H1 (cell line): Measurements from ENCODE around the gene UTP14C. TPM values are rescaled to one million over a fixed set of nuclear protein-coding genes. Genes with fewer than 3 reads are reported as not detected.

Source experiments
- CTCF ChIA-PET: fragments of 300-600 bp; sonication (Branson Sonifier 250); formaldehyde crosslinking; loops from one replicate; lab custom pipeline; 2021; ENCODE audit not compliant: partially characterized antibody; lab: Charles Lee
- POLR2A ChIA-PET: fragments of 300-600 bp; sonication (Branson Sonifier 250); formaldehyde crosslinking; loops from one replicate; lab custom pipeline; 2021; ENCODE audit warnings: inconsistent platforms; ENCODE audit not compliant: partially characterized antibody; lab: Charles Lee
- DNase-seq, 2 experiments: peaks; one replicate each; pipeline versions ENCODE4 v3.0.0 to v3.0.0-alpha.2; 2010 to 2022; ENCODE audit warnings: low spot score in 2 of 2, low read depth in 1 of 2, mixed read lengths in 1 of 2
- FAIRE-seq: peaks from 2 replicates; lab custom pipeline; 2011; peaks lifted over from hg19 to GRCh38; lab: Jason Lieb, UNC
- H2AFZ ChIP-seq: 2 replicates; pipeline ENCODE4 v1.8.1; 2012; ENCODE audit warnings: low read length, inconsistent platforms
- H2AK5ac ChIP-seq: 2 replicates; pipeline ENCODE4 v1.6.1; 2013; ENCODE audit warnings: low read depth, low read length
- H2BK120ac ChIP-seq: replicated peaks from 2 replicates; pipeline ENCODE3; 2013; ENCODE audit warnings: low read depth, low read length, inconsistent platforms
- H2BK12ac ChIP-seq: 2 replicates; pipeline ENCODE4 v1.6.1; 2013; ENCODE audit warnings: low read depth, low read length
- H2BK15ac ChIP-seq: 2 replicates; pipeline ENCODE4 v1.6.1; 2013; ENCODE audit warnings: low read length
- H2BK20ac ChIP-seq: 2 replicates; pipeline ENCODE4 v1.6.1; 2013; ENCODE audit warnings: low read length
- H2BK5ac ChIP-seq: 2 replicates; pipeline ENCODE4 v1.6.1; 2013; ENCODE audit warnings: low read depth, low read length
- H3K14ac ChIP-seq: 2 replicates; pipeline ENCODE4 v1.6.1; 2013; ENCODE audit warnings: inconsistent platforms; ENCODE audit not compliant: insufficient read length
- H3K18ac ChIP-seq: 2 replicates; pipeline ENCODE4 v1.6.1; 2013; ENCODE audit warnings: low read length; ENCODE audit errors: extremely low read depth
- H3K23ac ChIP-seq: 2 replicates; pipeline ENCODE4 v1.6.1; 2013; ENCODE audit warnings: inconsistent platforms; ENCODE audit not compliant: insufficient read length
- H3K23me2 ChIP-seq: 2 replicates; pipeline ENCODE4 v1.6.1; 2013; ENCODE audit warnings: low read depth, low read length
- H3K27ac ChIP-seq: 2 replicates; pipeline ENCODE4 v1.6.1; 2011; ENCODE audit warnings: low read depth, low read length, inconsistent platforms
- H3K27me3 ChIP-seq, 4 experiments: replicated peaks in 1 of 4; 1 replicate in 1 of 4; 2 replicates in 3 of 4; pipeline versions ENCODE4 v1.6.1 to v1.8.1; 2011 to 2013; ENCODE audit warnings: low read length in 3 of 4, mild to moderate bottlenecking in 3 of 4, inconsistent platforms in 2 of 4, mixed read lengths in 2 of 4, moderate library complexity in 1 of 4; ENCODE audit not compliant: control insufficient read depth in 3 of 4, insufficient read depth in 3 of 4; ENCODE audit errors: extremely low read depth in 1 of 4
- H3K36me3 ChIP-seq, 4 experiments: 2 replicates each; pipeline versions ENCODE4 v1.6.1 to v1.8.1; 2011 to 2013; ENCODE audit warnings: mild to moderate bottlenecking in 4 of 4, low read length in 3 of 4, moderate library complexity in 2 of 4, control low read depth in 1 of 4, inconsistent platforms in 1 of 4; ENCODE audit not compliant: insufficient read depth in 4 of 4, control insufficient read depth in 2 of 4
- H3K4ac ChIP-seq: replicated peaks from 2 replicates; pipeline ENCODE3; 2013; ENCODE audit warnings: low read length, low read depth, mixed read lengths, inconsistent platforms; ENCODE audit not compliant: insufficient read length
- H3K4me1 ChIP-seq, 4 experiments: replicated peaks in 1 of 4; 1 replicate in 1 of 4; 2 replicates in 3 of 4; pipeline versions ENCODE4 v1.6.1 to v1.8.1; 2011 to 2013; ENCODE audit warnings: low read length in 3 of 4, inconsistent platforms in 2 of 4, mixed read lengths in 1 of 4; ENCODE audit not compliant: insufficient read depth in 4 of 4, control insufficient read depth in 3 of 4
- H3K4me2 ChIP-seq, 2 experiments: 2 replicates each; pipeline versions ENCODE4 v1.6.1 to v1.8.1; 2011 to 2013; ENCODE audit warnings: low read depth in 2 of 2, low read length in 2 of 2, control low read depth in 1 of 2, inconsistent platforms in 1 of 2, mild to moderate bottlenecking in 1 of 2; ENCODE audit not compliant: insufficient read depth in 1 of 2
- H3K4me3 ChIP-seq, 4 experiments: fragments of 200-600, 300-600 bp in 1 of 4; sonication (generic), shearing (Covaris generic), sonication (Bioruptor Twin) in 1 of 4; 2 replicates each; pipeline versions ENCODE4 v1.5.1 to v1.8.1; 2011 to 2016; ENCODE audit warnings: low read length in 4 of 4, low read depth in 3 of 4, control low read depth in 2 of 4, inconsistent platforms in 2 of 4, mild to moderate bottlenecking in 2 of 4, mixed read lengths in 1 of 4, moderate library complexity in 1 of 4; ENCODE audit not compliant: insufficient read depth in 2 of 4; ENCODE audit errors: extremely low read depth in 1 of 4
- H3K56ac ChIP-seq: replicated peaks from 2 replicates; pipeline ENCODE3; 2013; ENCODE audit warnings: low read depth, mild to moderate bottlenecking, mixed read lengths, low read length, inconsistent platforms; ENCODE audit not compliant: insufficient read length
- H3K79me1 ChIP-seq: 2 replicates; pipeline ENCODE4 v1.6.1; 2013; ENCODE audit warnings: low read depth, low read length, control low read depth
- H3K79me2 ChIP-seq, 2 experiments: 2 replicates each; pipeline versions ENCODE4 v1.6.1 to v1.8.1; 2012 to 2013; ENCODE audit warnings: low read length in 2 of 2, mild to moderate bottlenecking in 2 of 2, inconsistent platforms in 1 of 2; ENCODE audit not compliant: insufficient read depth in 2 of 2, control insufficient read depth in 1 of 2
- H3K9ac ChIP-seq, 4 experiments: replicated peaks in 1 of 4; 1 replicate in 1 of 4; 2 replicates in 3 of 4; pipeline versions ENCODE4 v1.6.1 to v1.8.1; 2011 to 2013; ENCODE audit warnings: low read depth in 3 of 4, low read length in 3 of 4, control low read depth in 2 of 4, mild to moderate bottlenecking in 2 of 4, moderate library complexity in 2 of 4, inconsistent platforms in 1 of 4; ENCODE audit errors: extremely low read depth in 1 of 4
- H3K9me3 ChIP-seq, 2 experiments: 2 replicates each; pipeline versions ENCODE4 v1.6.1 to v1.8.1; 2012 to 2013; ENCODE audit warnings: mild to moderate bottlenecking in 2 of 2, moderate library complexity in 2 of 2, control low read depth in 1 of 2, inconsistent platforms in 1 of 2, low read depth in 1 of 2, low read length in 1 of 2, mixed read lengths in 1 of 2; ENCODE audit not compliant: insufficient read depth in 2 of 2
- H4K20me1 ChIP-seq, 2 experiments: replicated peaks in 1 of 2; 2 replicates each; pipeline versions ENCODE3 to v1.8.1; 2011 to 2013; ENCODE audit warnings: inconsistent platforms in 2 of 2, low read length in 2 of 2, mild to moderate bottlenecking in 1 of 2; ENCODE audit not compliant: insufficient read depth in 2 of 2, control insufficient read depth in 1 of 2
- H4K5ac ChIP-seq: 2 replicates; pipeline ENCODE4 v1.6.1; 2013; ENCODE audit warnings: low read length, low read depth, mixed read lengths, inconsistent platforms; ENCODE audit not compliant: insufficient read length
- H4K8ac ChIP-seq: 2 replicates; pipeline ENCODE4 v1.8.0; 2013; ENCODE audit warnings: mild to moderate bottlenecking, moderate library complexity, low read length, inconsistent platforms; ENCODE audit not compliant: insufficient read depth; ENCODE audit errors: extremely low read depth
- H4K91ac ChIP-seq: replicated peaks from 2 replicates; pipeline ENCODE3; 2013; ENCODE audit warnings: low read length, mixed read lengths, inconsistent platforms; ENCODE audit not compliant: insufficient read length
- BACH1 ChIP-seq: IDR thresholded peaks from 2 replicates; pipeline ENCODE4 v1.6.1; 2012; ENCODE audit warnings: low read length, improper control_type of control experiment
- CBX5 ChIP-seq: fragments of 300-800, 300-1000 bp; sonication (generic); IDR thresholded peaks from 2 replicates; pipeline ENCODE4 v1.7.1; 2016; ENCODE audit warnings: antibody characterized with exemption, low read length, low read depth
- CEBPB ChIP-seq: IDR thresholded peaks from 2 replicates; pipeline ENCODE4 v1.6.1; 2012; ENCODE audit warnings: low read depth, low read length
- CHD2 ChIP-seq: IDR thresholded peaks from 2 replicates; pipeline ENCODE4 v1.6.1; 2012; ENCODE audit warnings: low read length, improper control_type of control experiment
- FOSL1 ChIP-seq: IDR thresholded peaks from 2 replicates; pipeline ENCODE4 v1.6.1; 2011; ENCODE audit warnings: mild to moderate bottlenecking, low read depth, low read length, moderate library complexity; ENCODE audit not compliant: insufficient read depth
- HDAC2 ChIP-seq, 2 experiments: fragments of 300-600 bp in 1 of 2; sonication (generic) in 1 of 2; IDR thresholded peaks; 2 replicates each; pipeline ENCODE4 v1.6.1; 2011 to 2012; ENCODE audit warnings: low read depth in 2 of 2, low read length in 2 of 2, mild to moderate bottlenecking in 2 of 2, moderate library complexity in 2 of 2, borderline replicate concordance in 1 of 2, inconsistent platforms in 1 of 2
- KDM1A ChIP-seq: fragments of 200-600, 300-600 bp; sonication (generic); IDR thresholded peaks from 2 replicates; pipeline ENCODE4 v1.7.1; 2016; ENCODE audit warnings: mild to moderate bottlenecking, low read length, borderline replicate concordance
- KDM5A ChIP-seq: fragments of 200-600 bp; IDR thresholded peaks from 2 replicates; pipeline ENCODE4 v1.7.1; 2012; ENCODE audit warnings: mild to moderate bottlenecking, low read length, inconsistent platforms, mixed read lengths
- RNF2 ChIP-seq: fragments of 200-900, 300-1000 bp; sonication (generic); IDR thresholded peaks from 2 replicates; pipeline ENCODE4 v1.7.1; 2016; ENCODE audit warnings: borderline replicate concordance, low read depth, mild to moderate bottlenecking, antibody characterized with exemption, low read length; ENCODE audit not compliant: poor library complexity, severe bottlenecking; ENCODE audit errors: missing control alignments
- SIX5 ChIP-seq: IDR thresholded peaks from 2 replicates; pipeline ENCODE4 v1.6.1; 2011; ENCODE audit warnings: mild to moderate bottlenecking, low read depth, low read length
- SRF ChIP-seq: IDR thresholded peaks from 2 replicates; pipeline ENCODE4 v1.6.1; 2011; ENCODE audit warnings: mild to moderate bottlenecking, low read depth, low read length, moderate library complexity
- TAF1 ChIP-seq: IDR thresholded peaks from 2 replicates; pipeline ENCODE4 v1.6.1; 2011; ENCODE audit warnings: mild to moderate bottlenecking, low read depth, low read length
- TAF7 ChIP-seq: optimal IDR thresholded peaks from 2 replicates; pipeline ENCODE3; 2011; ENCODE audit warnings: low read depth, mild to moderate bottlenecking, inconsistent platforms, low read length, moderate library complexity, borderline replicate concordance
- ZNF274 ChIP-seq: IDR thresholded peaks from 2 replicates; pipeline ENCODE4 v1.7.0; 2012; ENCODE audit warnings: low read length, borderline replicate concordance; ENCODE audit errors: extremely low read depth
- WGBS, 2 experiments: shearing (Covaris generic) in 1 of 2; methylation state at CpG; one replicate each; pipeline versions ENCODE4 v1.1.6 to v1.1.7; 2013 to 2015; ENCODE audit warnings: low lambda C conversion rate in 2 of 2, mixed read lengths in 2 of 2, inconsistent platforms in 1 of 2, low coverage in 1 of 2, missing lambda C conversion rate in 1 of 2; ENCODE audit not compliant: insufficient replicate concordance in 2 of 2, insufficient coverage in 1 of 2, insufficient read length in 1 of 2; ENCODE audit errors: extremely low coverage in 1 of 2, missing lambda C conversion rate in 1 of 2; 5-methylcytosine and 5-hydroxymethylcytosine counted together
- polyA plus RNA-seq, 7 experiments: library from polyadenylated mRNA; depleted of rRNA in 3 of 7; stranded (reverse) in 5 of 7; unstranded in 2 of 7; fragments of >200 nt in 5 of 7; fragments of 200-250 nt in 2 of 7; gene quantifications; 1 replicate in 5 of 7; 2 replicates in 1 of 7; 4 replicates in 1 of 7; pipeline versions ENCODE4 v1.2.1 to v1.2.3, GENCODE V29; 2011 to 2013; ENCODE audit warnings: missing spikeins in 2 of 7, mixed read lengths in 2 of 7
- total RNA-seq: library from RNA; stranded (reverse); fragmentation: NEBNext Ultra II Directional; extraction: Animal tissue kit (Norgen Biotek cat#: 25700); gene quantifications from 2 replicates; pipeline ENCODE4 v1.2.1, GENCODE V29; 2021

Gene UTP14C
- total and polyA plus RNA-seq, 2 of the 8 experiments (the other 6 are each of a cell fraction or from before 2014, with no cell fraction given), result 6.8 to 22.7 TPM

DNA sequence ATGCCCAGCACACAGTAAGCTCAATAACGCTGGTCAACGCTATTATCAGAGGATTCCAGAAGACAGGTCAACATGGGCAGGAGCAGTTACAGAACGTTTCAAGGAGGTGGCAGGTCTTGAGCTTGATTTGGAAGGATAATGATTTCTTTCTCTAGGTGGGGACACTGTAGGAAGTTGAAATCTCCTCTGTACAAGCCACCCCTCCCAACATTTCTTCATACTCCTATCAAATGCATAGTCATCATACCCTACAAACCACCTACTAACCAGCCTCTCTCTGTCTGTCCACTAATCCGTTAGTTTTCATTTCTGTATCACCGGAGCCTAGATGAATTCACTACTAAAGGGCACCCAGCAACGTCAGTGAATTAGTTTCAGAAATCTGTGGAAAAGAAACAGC, 14.5 kb upstream of the UTP14C start:
- Histone ChIP-seq H2BK5ac (no peak overlapping the region), H4K5ac (no peak overlapping the region), H2BK120ac (no peak overlapping the region), H3K56ac (no peak overlapping the region), H2AK5ac (no peak overlapping the region), H4K20me1 (peaks cover 0 to 6% of the 10 kb centered on the region in 2 experiments), H3K27me3 (peaks cover 2 to 21% (median 13%) of the 10 kb centered on the region in 4 experiments), H3K4me1 (no peaks in the 10 kb centered on the region; a peak in 1 of 7 replicates), H3K79me1 (no peaks in the 10 kb centered on the region; the same call in 1 of the 2 replicates), H3K4ac (no peak overlapping the region), H2AFZ (no peak overlapping the region), H3K9ac (no peak overlapping the region), H3K23ac (no peak overlapping the region), H3K27ac (no peak overlapping the region), H3K79me2 (peaks cover 0 to 29% of the 10 kb centered on the region in 2 experiments; a peak in 2 of 4 replicates), H2BK12ac (no peak overlapping the region), H3K36me3 (no peaks in the 10 kb centered on the region), H3K14ac (no peak overlapping the region), H3K9me3 (no peaks in the 10 kb centered on the region), H4K91ac (no peak overlapping the region), H2BK15ac (no peak overlapping the region), H4K8ac (no peak overlapping the region), H3K18ac (no peak overlapping the region), H3K4me3 (no peak overlapping the region; a peak in 1 of 8 replicates), H2BK20ac (no peak overlapping the region), H3K23me2 (peaks cover 8% of the 10 kb centered on the region), H3K4me2 (no peak overlapping the region; a peak in 1 of 4 replicates)
- WGBS, 2 experiments, result 76% methylated on average over 6 of the region's 6 CpGs; no CpG with 5 or more reads in 1 of the 2 experiments
- DNase-seq (no peak), FAIRE-seq (no peak)
- CTCF ChIA-PET, result interaction anchor here (0.8 to 2.2 kb wide), 4 partner anchors 10 to 26 kb away, joined by 3 to 9 read pairs (median 4); no protein-coding TSS in a partner anchor
- POLR2A ChIA-PET, result no interaction called here
- no peak for TF ChIP-seq CHD2
- TF ChIP-seq CBX5, result no peak
- no peak for TF ChIP-seq SIX5
- TF ChIP-seq KDM5A, result no peak
- no peak for TF ChIP-seq RNF2
- no peak for TF ChIP-seq TAF1
- no peak for TF ChIP-seq FOSL1
- no peak for TF ChIP-seq SRF
- TF ChIP-seq KDM1A, result no peak
- TF ChIP-seq CEBPB, result no peak
- TF ChIP-seq TAF7, result no peak
- no peak for TF ChIP-seq BACH1
- no peak for TF ChIP-seq HDAC2 (IDR thresholded peaks at IDR 0.05; ENCODE audit: borderline replicate concordance in 1 of 2, low read depth in 2 of 2, low read length in 2 of 2)
- no peak for TF ChIP-seq ZNF274
